Stimulated activated CD4-positive, alpha-beta T cell treated with anti-CD3 and anti-CD28 coated beads, TNF-alpha, amount 100 ng/mL, for 24 hours (primary cell): Measurements from ENCODE around the gene CHCHD10.

Source experiments
- DNase-seq, 3 experiments: peaks; one replicate each; pipeline ENCODE4 v3.0.0-alpha.2; 2020; ENCODE audit warnings: low read depth in 3 of 3

CHCHD10 gene

DNA sequence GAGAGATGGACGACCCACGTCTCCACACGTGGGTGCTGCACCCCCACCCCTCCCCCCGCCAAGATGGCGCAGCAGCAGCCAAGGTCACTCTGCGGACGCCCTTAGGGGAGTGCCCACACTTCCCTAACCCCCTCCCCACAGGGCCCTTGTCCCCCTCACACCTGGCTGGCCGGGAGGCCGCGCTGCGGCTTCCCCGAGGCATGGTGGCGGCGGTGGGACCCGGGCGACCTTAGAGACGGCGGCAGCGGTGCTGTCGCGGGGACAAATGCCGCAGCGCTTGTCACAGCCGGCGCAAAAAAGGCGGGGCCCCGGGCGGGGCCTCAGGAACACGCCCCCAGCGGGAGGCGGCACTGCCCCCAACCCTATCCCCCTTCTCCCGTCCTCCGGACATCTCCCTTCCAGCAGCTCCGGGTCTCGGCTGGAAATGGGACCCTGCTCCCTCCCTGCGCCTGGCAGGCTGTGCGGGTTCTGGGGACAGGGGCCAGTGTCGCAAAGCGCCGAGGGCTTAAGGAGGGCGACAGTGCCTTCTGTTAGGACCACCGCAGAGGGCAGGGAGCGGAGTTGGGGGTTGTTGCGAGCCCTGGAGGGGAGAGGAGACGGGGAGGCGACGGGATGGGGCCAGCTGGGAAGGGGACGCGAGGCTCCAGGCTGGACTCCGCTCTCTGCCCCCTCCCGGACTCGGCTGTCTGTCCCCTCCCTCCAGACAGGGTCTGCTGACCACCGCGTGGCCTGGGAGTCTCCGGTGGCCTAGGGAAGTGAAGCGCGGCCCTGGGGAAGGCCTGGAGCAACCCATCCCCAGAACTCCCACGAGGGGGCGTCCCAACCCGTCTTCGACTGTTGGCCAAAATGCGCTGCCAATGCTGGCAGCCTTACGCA lies at the start of gene CHCHD10:
Gene CHCHD10 (minus strand): TSS at position 300 of the 876 bp plus-strand sequence. CDS start 98 bp downstream, at position 202.
- peak; percentile 54 to 80 (median 67) for DNase-seq

DNA sequence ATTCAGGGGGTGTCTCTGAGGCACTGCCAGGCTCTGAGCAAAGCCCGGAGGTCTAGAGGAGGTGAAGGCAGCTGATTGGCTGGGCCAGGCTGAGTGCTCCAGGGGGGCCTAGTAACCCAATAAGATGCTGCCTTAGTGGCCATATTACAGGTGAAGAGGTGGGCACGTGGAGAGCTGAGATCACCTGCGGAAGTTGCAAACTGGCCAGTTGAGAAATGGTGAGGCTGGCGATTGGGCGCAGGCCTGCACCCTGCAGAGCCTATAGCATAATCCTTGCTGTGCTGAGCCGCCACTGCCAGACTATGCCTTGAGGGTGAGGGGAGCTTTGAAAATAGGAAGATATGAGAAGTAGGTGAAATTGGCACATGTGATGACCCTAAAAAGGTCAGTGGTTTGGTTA lies 49.4 kb upstream of the CHCHD10 start:
- DNase-seq = no peak

DNA sequence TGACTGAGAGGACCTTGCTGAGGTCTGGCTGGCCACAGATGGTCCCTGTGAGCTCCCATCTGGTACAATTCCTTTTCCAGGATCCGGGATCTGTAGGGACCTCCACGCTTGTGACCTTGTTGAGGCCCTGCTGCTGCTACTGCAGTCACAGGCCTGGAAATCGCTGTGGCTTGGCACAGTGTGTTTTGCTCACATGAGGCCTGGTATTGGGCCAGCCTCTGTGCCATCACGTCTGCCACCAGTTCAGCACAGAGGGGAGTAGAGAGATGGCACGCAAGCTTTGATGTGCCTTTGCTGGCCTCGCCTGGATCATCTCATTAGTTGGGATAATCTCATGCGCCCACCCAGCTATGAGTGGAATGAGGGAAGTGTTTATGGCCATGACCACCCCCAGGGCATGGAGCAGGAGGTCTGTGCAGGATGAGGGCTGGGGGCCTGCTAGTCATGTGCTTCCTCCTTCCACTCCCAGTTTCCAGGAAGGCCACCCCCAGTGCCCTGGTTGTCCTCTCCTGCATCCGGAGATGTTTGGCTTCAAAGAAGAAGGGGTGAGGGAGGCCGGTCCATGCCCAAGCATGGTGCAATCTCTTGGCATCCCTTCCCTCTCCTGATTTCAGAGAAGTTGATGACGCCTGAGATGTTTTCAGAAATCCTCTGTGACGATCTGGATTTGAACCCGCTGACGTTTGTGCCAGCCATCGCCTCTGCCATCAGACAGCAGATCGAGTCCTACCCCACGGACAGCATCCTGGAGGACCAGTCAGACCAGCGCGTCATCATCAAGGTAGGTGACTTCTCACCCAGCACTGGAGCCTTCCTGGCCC lies 48.6 kb upstream of the CHCHD10 start:
- DNase-seq = no peak

DNA sequence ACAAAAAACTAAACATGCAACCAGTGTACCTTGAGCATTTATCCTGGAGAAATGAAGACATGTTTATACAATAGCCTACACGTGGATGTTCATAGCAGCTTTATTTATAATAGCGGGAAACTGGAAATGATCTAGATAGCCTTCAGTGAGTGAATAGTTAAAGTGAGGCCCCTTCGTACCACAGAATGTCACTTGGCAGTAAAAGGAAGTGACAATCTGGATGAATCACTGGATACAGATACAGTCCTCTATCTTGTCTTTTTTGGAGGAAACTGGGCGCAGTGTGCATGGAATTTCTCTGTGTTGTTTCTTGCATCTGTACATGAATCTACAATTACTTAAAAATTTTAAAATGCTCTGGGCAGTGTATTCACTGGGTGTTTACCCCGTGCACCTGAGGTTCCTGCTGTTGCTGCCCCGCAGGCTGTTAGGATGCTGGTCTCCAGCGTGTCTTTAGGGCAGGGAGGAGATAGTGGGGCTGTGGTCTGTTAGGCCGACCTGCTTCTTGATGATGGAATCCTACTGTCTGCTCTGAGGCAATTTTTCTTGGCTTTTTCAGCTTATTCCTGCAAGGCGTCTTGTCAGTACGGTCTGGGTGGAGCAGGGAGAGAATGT lies 47.9 kb upstream of the CHCHD10 start:
- no peak for DNase-seq

DNA sequence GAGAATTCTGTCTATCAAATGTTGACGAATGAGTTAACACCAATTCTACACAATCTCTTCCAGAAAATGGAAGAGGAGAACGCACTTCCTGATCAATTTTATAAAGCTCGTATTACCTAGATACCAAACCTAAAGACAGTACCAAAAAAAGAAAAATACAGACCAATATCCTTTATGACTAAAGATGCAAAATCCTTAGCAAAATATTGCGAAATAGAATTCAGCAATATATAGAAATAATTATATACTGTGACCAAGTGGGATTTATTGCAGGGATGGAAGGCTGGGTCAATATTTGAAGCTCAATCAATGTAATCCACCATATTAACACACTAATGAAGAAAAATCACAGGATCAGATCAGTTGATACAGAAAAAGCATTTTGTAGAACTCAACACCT lies 44.6 kb upstream of the CHCHD10 start:
- no peak for DNase-seq

DNA sequence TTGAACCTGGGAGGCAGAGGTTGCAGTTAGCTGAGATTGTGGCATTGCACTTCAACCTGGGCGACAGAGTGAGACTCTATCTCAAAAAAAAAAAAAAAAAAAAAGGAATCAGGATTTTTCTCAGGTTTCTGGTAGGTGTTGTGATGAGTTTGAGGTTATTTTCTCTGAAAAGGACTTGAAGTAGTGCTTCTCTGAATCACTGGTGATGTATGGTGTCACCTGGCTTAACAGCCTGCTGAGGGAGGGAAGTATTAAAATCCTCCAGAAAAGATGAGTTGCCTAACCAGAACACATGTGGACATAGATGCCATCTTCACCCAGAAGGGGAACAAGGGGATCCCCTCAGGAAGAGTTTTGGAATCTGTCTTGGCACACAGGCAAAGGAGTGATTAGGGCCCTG lies 39.1 kb upstream of the CHCHD10 start:
- DNase-seq = no peak

DNA sequence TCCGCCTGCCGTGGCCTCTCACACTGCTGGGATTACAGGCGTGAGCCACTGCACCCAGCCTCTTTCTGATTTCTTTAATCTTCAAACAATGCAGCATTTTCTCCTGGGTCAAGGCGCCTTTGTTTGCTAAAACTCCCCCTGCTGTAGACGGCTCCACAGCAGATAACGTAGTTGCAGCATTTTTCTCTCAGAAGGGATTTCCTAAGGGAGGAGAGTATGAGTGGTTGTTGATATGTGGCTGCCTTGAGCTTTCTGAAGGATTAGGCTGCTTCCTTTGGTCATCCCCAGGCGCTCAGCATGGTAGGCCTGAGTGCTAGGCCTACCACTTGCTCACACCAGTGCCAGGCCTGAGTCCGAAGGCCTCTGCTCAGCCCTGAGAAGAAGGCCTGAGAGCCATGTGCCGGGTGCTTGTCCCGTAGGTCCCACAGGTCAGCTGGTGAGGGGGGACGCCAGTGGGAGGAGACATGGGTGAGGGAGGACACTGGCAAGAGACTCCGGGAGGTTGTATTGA lies 37.1 kb upstream of the CHCHD10 start:
- DNase-seq = no peak

DNA sequence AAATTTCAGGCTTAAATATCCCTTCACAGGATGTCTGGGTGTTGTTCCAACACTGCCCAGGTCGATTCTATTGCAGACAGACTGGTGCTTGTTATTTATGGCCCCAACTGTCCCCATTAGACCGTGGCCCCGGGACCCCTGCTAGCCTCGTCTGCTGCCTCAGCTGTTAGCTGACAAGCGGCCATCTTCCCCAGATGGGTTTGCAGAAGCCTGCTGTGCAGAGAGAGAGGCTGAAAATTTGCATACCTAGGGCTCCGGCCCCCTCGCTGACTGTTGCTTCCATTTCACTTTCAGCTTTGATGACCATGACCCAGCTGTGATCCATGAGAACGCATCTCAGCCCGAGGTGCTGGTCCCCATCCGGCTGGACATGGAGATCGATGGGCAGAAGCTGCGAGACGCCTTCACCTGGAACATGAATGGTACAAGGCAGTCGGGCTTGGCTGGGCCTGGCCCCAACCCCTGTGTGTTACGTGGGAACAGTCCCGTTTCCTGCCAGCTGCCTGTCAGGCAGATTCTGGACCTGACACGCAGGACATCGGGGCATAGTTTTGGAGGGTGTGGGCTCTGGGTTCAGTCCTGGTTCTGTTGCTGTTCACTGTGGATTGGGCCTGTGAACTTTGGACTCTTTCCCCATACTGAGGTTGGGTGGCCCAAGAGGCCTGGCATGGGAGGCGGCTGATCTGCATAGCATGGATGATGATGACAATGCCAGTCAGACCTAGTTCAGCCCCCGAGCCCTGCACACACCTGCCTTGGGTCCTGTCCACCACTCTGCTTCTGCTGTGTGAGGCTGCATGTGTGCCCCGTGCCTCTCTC lies 35.4 kb upstream of the CHCHD10 start:
- DNase-seq = no peak

DNA sequence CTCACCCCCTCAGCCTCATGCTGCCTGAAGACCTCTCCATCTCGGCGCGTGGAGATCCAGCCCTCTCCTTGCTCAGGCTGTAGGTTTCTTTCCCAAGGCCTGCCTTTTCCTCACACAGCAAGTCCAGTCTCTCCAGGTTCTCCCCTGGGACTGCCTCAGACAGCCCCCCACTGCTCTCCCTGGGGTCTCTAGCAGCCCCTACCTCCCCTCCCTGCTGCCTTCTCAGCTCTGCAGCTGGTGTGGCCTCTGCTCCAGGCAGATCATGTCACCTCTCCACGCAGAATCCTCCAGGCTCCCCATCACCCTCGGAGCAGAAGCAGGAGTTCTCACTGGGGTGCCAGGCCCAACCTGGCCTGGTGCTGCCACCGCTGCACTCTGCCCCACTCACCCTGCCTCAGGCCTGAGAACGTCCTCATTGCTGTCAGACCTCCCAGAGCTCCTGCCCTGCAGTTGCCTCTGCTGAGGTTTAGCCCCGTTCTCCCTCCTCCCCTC lies 34.2 kb upstream of the CHCHD10 start:
- DNase-seq = no peak

DNA sequence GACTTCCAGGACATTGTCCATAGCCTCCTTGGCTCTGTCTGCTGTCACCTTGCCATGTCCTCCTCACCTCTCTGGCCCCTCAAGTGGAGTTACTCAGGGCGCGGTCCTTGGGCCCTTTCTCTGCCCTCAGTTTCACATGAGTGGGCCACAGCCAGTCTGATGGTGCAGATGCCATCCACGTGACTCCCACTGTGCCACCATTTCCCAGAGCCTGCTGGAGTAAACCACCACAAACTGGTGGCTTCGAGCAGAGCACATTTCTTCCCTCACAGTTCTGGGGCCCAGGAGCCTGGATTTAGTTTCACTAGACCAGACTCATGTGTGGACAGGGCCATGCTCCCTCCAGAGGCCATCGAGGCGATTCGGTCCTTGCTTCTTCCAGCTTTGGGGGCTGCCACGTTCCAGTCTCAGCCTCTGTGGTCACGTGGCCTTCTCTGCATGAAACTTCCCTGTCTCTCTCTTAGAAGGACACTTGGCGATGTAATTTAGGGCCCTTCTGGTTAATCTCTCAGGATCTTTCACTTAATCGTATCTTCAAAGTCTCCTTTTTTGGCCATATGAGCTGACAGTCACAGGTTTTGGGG lies 33.6 kb upstream of the CHCHD10 start:
- no peak for DNase-seq

DNA sequence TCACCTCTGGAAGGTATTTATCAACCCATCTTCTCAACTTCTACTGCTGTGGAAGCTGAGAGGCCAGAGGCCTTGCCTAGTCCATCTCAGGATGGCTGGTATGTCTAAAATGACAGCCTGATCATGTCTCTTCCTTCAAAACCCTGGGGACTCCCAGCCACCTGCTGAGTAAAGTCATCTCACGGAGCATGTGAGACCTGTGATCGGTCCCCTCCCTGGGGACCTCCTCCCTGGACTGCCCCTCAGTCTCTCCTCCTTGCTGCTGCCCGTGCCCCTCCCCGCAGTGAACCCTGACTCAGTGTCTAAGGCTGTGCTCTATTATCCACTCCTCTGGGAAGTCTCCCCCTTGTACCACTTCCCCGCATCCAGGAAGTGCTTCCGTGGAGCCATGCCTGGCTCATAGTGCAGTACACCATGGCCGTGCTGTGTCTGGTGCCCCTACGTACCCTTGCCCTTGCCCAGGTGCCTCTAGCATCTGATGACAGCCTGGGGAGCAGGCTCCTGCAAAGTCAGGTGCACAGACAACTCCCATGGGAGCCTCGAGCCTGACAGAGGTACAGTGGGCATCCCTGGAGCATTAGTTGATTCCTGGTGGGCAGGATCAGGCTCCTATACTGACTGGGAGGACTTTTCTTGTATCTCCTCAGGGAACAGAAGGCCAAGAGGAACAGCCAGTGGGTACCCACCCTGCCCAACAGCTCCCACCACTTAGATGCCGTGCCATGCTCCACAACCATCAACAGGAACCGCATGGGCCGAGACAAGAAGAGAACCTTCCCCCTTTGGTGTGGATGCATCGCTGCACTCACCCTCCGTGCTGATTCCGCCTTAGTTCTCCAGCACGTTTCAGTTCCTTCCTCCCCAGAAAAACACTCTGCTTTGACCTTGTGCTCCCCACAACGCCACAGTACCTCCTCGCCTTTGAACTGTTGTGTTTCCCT lies 32.8 kb upstream of the CHCHD10 start:
- DNase-seq = no peak

DNA sequence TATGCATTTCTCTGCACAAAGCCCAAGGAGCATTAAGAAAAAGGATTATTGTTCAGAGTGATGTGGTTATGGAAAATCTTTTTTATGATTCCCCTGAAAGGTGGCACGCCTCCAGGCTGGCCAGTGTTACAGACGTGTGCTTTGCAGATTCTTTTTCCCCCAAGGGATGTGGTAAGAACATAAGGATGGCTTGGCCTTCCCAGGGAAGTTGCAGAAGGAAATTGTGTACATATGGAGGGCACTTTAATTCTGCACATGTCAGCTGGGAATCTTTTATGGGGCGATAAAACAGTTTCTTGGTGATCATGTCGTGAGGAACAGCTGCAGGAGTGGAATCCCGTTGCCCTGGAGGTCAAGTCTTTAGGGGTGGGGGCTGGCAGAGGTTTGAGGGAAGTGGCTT lies 28.7 kb upstream of the CHCHD10 start:
- no peak for DNase-seq

DNA sequence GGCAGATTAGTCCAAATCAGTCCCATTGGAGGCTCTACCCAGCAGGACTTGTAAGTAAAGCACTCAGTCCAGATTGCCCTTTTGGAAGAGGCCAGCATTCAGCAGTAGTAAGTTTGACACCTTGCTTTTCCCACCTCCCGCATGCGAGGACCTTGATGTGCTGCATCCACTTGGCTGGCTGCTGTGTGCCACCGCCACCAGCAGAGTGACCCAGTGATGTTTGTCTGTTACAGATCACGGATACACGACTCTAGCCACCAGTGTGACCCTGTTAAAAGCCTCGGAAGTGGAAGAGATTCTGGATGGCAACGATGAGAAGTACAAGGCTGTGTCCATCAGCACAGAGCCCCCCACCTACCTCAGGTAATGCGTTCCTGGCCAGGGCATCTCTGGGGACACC lies 25.6 kb upstream of the CHCHD10 start:
- no peak for DNase-seq

DNA sequence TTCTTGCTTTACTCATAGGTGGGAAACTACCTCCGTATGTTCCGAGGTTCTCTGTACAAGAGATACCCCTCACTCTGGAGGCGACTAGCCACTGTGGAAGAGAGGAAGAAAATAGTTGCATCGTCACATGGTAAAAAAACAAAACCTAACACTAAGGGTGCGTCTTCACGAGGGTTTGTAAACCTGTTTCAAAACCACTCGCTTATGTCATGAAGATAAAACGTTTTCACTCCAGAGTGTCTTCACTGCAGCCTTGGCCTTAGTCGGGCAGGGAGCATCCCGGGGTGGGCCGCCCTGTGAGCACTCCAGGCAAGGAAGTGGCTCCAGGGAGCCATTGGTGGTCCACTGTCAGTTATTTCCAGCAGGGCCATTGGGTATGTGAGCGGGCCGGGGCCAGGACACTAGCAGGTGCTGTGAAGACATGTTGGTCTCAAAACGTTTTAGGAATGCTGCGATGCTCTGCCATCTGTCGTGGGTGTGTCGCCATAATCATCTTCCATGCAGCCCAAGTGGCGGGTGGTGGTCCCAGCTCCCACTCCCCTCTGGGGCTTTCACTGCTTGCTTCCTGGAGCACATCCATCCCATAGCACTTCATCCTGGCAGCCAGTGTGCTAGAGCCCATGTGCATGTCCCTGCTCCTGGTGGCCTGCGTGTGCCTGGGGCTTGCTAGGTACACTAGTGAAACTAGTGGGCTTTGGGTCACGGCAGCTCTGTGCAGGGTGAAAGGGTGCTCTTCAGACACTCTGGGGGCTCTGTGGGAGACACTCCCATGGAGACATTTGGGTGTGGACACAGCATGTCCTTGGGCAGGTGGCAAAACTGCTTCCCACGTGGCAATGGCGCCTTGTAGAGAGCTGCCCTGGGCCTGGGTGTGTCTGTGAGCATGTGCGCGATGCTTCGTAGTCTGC lies 24.2 kb upstream of the CHCHD10 start:
- DNase-seq = no peak

DNA sequence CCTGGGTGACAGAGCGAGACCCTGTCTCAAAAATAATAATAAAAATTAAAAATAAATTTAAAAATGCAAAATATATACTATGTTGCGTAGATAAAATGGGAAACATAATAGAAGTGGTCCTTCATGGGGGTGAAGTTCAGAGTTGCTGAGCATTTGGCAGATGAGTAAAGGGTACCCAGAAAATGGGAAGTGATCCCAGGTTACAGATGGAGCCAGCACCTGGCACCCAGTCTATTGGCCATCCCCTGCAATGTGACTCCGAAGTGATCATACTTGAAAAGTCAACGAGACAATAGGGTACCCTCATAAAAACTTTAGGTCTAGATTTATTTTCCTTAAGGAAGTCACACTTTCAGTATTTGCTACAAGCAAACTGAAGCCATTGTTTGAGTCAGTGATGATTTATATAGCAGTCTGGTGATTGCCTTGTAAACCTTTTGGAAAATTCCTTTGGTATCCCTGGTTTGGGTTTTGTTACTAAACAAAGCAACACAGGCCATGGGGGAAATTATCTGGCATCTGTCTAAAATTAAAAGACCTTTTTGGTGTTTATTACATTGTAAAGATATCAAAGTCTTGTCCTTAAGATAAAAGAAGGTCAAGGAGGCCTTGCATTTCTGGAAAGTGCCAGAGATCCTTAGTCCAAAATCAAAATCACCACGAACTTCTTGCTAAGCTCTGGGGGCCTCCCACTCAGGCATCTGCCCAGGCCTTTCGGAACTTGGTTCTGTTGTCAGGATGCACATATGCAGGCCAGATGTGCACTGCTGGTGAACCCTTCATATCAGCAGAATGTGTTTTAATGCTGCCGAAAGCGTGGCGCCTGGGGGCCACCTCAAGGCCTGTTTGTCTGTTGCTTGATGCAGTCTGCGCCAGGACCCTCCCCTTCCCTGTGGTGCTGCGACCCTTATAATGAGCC lies 23.3 kb upstream of the CHCHD10 start:
- no peak for DNase-seq

DNA sequence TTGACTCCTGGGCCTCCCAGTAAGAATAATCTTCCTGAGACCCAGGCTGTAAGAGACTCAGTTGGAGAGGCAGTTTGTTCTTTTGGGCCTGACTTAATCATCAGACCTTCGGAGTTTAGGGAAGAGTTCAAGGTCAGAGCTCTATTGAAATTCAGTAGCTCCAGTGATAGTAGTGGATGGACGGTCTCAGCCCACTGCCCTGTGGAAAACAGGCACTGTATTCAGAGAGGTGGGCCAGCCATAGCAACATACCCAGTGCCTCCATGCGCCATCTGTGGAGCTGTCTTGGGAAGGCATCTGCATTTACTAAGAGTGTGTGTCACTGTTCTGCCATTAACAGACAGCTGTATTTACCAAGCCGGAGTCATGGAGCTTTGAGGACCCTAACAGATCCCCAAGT lies 21.9 kb upstream of the CHCHD10 start:
- DNase-seq = no peak

DNA sequence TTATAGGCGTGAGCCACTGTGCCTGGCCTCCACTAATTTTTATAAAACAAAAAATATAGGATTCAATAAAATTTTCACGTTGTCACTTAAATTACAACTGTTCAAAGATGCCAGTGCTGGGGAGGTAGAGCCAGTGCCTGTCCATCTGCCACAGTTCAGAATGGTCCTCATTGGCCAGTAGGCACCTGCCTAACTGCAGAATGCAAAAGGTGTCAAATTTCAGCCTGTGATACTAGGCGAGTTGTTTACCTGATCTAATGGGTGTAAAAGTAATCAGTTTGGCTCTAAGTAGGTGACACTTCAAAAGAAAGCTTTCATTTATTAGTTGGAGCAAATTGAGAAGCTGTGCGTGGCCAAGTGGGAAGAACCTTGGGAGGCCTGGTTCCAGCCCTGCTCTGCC lies 21.3 kb upstream of the CHCHD10 start:
- no peak for DNase-seq

DNA sequence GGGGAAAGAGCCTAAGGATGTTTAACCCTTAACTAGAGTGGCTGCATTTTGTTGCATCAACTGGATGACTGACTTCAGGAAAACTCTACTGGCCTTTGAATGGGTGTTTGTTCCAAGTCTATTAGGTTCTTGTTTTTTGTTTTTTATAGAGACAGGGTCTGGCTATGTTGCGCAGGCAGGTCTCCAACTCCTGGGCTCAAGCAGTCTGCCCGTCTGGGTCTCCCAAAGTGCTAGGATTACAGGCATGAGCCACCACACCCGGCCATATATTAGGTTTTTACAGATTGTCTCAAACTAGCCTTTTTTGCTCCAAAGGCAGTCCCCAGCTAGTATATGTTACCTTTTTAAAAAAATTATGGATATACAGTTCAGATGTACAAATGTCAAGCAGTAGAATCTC lies 20.1 kb upstream of the CHCHD10 start:
- no peak for DNase-seq
